GM10847 (cell line): ENCODE results near the gene SNAI1.

Source experiments
- POLR2A ChIP-seq: IDR thresholded peaks from 2 replicates; pipeline ENCODE4 v1.6.1; 2011; ENCODE audit not compliant: insufficient read length; ENCODE audit errors: extremely low read depth

The SNAI1 gene

GRCh38 chr20:49951151-49951550 lies 31.6 kb upstream of the SNAI1 start:
- TF ChIP-seq POLR2A, result no peak

DNA sequence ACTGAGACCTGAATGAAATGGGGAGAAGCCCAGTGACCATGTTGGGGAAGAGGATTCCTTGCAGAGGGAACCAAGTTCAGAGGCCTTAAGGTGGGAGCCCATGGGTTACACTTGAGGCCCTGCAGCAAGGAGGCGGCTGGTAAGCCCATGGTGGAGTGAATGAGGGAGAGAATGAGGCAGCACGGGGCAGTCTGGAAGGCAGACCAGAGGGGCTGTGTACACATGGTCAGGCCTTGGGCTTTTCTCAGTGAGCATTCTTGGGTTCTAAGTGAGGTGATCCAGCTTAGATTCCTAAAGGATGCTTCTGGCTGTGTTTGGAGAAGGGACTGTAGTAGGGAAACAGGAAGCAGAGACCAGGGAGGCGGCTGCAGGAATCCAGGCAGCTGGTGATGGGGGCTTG lies 27.6 kb upstream of the SNAI1 start:
- no peak for TF ChIP-seq POLR2A

DNA sequence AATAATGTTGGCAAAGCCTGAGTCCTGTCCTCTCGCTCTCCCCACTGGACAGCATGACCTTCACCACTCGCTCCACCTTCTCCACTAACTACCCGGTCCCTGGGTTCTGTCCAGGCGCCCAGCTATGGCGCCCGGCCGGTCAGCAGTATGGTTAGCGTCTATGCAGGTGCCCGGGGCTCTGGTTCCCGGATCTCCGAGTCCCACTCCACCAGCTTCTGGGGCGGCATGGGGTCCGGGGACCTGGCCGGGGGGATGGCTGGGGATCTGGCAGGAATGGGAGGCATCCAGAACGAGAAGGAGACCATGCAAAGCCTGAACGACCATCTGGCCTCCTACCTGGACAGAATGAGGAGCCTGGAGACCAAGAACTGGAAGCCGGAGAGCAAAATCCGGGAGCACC lies 26.1 kb upstream of the SNAI1 start:
- TF ChIP-seq POLR2A, result no peak

DNA sequence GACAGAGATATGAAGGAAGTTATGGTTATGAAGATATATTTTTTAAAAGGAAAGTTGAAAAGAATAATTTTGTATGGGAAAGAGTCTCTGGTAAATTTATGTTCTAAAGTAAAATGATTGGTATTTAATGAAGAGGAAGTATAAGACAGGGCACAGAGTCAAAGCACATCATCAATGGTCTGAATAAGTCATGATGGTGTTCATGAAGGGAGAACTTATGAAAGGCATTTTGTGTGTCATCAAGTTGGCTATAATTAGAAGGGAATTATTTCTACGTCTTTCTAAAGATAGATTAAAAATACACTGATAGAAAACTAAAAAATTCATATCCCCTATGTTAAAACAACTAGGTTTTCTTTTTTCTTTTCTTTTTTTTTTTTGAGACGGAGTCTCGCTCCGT lies 21.4 kb upstream of the SNAI1 start:
- TF ChIP-seq POLR2A, result no peak

DNA sequence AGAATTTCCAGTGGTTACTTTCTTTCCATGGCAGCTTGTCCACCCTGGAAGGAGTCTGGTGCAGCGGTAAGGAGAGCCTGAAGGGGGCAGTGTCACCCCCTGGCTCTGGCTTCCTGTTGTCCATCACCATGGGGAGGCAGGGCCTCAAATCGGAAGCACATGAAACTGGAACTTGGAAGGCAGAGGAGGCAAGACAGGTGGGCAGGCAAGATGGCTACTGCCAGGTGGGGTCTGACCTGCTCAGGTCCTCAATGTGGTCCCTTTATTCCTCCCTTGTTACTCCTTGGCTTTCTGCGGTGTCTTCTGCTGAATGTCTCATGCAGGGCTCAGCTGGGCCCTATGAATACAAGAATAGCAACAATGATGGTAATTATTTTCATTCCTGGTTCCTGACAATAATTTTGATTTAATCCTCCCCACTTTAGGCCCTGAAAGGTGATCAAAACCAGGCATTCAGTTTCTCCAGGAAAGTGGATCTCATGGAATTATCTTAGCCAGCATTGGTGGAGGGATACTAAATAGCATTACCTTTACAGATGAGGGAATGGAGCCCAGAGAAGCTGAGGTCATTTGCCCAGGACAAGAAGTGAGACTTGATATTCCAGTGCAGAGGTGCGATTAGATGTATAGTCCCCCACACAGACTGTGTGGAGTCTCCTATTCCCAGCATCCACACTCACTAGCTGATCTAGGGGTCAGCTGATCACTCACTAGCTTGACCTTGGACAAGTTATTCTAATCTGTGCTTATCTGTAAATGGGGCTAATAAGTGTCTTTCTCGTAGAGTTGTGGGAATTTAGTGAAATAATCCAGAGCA lies 17.6 kb upstream of the SNAI1 start:
- no peak for TF ChIP-seq POLR2A

- no peak for TF ChIP-seq POLR2A
Observed at GRCh38 chr20:49965781-49966305, 16.9 kb upstream of the SNAI1 start.

GRCh38 chr20:49966861-49967260 lies 15.9 kb upstream of the SNAI1 start:
- TF ChIP-seq POLR2A, result no peak

GRCh38 chr20:49969234-49969633 lies 13.5 kb upstream of the SNAI1 start:
- TF ChIP-seq POLR2A, result no peak

- no peak for TF ChIP-seq POLR2A
Observed at GRCh38 chr20:49969946-49970345, 12.8 kb upstream of the SNAI1 start.

GRCh38 chr20:49970498-49970897 lies 12.3 kb upstream of the SNAI1 start:
- TF ChIP-seq POLR2A, result no peak

GRCh38 chr20:49973981-49974380 lies 8.8 kb upstream of the SNAI1 start:
- TF ChIP-seq POLR2A, result no peak

DNA sequence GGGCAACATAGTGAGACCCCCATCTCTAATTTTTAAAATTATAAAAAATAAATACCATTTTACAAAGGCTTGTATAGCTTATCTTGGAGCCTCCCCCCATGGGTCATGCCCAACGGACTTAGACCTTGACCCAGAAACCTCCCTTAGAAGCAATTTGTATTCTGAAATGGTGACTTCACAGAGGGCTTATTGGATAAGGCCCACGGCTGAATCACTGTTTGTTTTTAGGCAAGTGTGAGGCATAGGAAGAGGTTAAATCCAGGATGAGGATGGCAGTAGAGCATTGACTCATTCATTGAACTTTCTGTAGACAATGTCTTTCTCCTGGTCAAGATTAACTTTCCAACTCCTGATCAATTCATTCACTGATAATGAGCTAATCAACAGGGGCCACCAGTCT lies 6.2 kb upstream of the SNAI1 start:
- TF ChIP-seq POLR2A, result no peak

DNA sequence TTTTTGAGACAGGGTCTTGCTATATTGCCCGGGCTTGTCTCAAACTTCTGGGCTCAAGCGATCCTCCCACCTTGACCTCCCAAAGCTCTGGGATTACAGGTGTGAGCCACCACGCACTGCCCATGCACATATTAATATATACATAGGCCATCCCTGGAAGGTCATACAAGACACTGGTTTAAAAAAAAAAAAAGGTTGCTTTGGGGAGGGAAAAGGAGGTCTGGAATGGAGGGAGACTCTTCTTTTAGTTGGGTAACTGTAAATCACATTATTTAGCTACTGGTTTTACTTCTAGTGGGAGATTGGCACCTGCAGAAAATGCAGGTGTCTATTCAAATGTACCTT lies 4.1 kb upstream of the SNAI1 start:
- TF ChIP-seq POLR2A, result no peak

DNA sequence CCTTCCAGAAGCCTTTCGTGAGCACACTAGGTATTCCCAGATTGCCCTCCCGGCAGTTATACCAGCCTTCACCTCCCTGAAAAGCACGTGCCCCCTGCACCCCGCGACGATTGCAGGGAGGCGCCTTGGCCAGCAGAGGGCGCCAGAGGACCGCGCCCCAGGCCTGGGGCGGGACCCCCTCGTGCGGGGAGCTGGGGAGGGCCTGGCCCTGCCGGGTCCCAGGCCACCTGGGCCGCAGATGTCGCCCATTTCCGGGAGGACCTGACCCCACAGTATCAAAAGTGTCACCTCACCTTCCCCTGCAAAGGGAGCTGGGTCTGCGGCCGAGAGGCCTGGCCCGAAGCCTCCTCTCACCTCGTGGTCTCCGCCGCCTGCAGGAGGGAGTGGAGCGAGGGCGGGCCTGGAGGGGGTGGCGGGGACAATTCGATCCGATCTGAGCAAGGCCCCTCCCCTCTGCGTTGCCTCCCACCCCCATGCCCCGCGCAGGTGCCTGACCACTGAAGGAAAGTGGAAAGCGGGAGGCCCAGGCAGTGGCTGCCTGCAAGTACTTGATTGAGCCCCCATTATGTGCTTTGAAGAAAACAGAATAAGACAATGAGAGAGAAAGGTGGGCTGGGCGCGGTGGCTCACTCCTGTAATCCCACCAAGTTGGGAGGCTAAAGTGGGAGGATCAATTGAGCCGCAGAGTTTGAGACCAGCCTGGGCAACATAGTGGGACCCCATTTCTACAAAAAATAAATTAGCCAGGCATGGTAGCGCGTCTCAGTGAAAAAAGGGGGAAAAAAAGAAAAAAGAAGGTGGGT lies 3.5 kb upstream of the SNAI1 start:
- no peak for TF ChIP-seq POLR2A

GRCh38 chr20:49980140-49981008 lies 2.4 kb upstream of the SNAI1 start:
- no peak for TF ChIP-seq POLR2A
